ENCODE data around the gene EVC2.

EVC2 gene

GRCh38 chr4:5543681-5544080, 164.7 kb downstream of the EVC2 start:
- DNase-seq (ENCODE audit: low read depth) = no peak
- TF ChIP-seq CTCF (IDR thresholded peaks at IDR 0.05; ENCODE audit: insufficient read depth, low read depth, low read length, missing control alignments) = no peak
- no peak overlapping the region for H3K4me3 ChIP-seq (ENCODE audit: low read depth, low read length)

- no peak for DNase-seq (ENCODE audit: low read depth)
- H3K4me3 ChIP-seq (ENCODE audit: low read depth, low read length) = no peak overlapping the region
- TF ChIP-seq CTCF (IDR thresholded peaks at IDR 0.05; ENCODE audit: insufficient read depth, low read depth, low read length, missing control alignments) = no peak
These were observed 167.2 kb downstream of the EVC2 start for GRCh38 chr4:5541169-5541568.

DNA sequence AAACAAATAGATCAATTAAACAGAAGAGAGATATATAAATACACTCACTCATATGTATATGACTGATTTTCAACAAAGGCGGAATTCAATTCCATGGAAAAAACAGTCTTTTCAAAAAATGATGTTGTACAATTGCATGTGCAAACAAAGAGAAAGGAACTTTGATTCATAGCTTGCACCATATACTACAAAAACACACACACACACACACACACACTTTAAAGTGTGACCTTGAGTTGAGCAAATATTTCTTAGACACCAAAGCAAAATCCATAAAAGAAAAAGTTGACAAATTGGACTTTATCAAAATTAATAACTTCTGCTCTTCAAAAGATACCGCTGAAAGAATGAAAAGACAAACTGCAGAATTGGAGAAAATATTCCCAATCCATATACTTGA, 168.8 kb downstream of the EVC2 start:
- H3K4me3 ChIP-seq (ENCODE audit: low read depth, low read length) = no peak overlapping the region
- TF ChIP-seq CTCF (IDR thresholded peaks at IDR 0.05; ENCODE audit: insufficient read depth, low read depth, low read length, missing control alignments) = no peak

GRCh38 chr4:5532100-5532499, 176.3 kb downstream of the EVC2 start:
- H3K4me3 ChIP-seq (ENCODE audit: low read depth, low read length) = no peak overlapping the region
- DNase-seq (ENCODE audit: low read depth) = no peak
- no peak for TF ChIP-seq CTCF (IDR thresholded peaks at IDR 0.05; ENCODE audit: insufficient read depth, low read depth, low read length, missing control alignments)

More for the DNA sequence above, 168.8 kb downstream of the EVC2 start:
- DNase-seq (ENCODE audit: low read depth) = no peak

DNA sequence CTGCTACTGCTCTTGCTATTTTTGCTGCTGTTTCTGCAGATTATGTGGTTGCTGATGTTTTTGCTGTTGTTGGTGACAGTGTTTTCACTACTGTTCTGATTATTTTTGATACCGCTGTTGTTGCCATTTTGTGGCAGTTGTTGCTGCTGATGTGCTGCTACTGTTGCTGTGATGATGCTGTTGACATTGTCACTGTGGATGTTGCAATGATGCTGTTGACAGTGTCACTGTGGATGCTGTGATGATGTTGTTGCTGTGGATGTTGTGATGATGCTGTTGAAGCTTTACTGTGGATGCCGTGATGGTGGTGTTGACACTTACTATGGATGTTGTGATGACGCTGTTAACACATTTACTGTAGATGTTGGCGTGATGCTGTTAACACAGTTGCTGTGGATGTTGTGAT, 180.3 kb downstream of the EVC2 start:
- DNase-seq (ENCODE audit: low read depth) = no peak
- no peak for TF ChIP-seq CTCF (IDR thresholded peaks at IDR 0.05; ENCODE audit: insufficient read depth, low read depth, low read length, missing control alignments)

DNA sequence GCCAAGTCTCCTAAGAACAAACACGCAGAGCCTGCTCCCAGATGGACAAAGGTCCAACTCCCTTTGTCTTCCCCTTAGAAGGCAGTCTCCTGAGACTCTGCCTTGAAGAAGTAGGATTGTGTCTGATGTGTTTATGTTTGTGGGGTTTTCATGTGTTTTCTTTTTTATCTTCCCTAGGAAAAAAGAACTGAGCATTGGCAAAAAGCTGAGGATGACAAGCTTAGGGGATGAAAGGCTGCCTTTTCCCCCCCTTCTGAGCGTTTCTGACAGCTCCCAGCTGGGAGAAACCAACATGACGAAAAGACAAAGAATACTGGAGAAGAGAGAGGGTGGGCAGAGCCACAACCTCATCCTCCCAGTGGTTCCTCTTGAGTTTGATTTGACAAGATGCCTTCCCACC, 181.1 kb downstream of the EVC2 start:
- TF ChIP-seq CTCF (IDR thresholded peaks at IDR 0.05; ENCODE audit: insufficient read depth, low read depth, low read length, missing control alignments) = no peak
- no peak for DNase-seq (ENCODE audit: low read depth)
- H3K4me3 ChIP-seq (ENCODE audit: low read depth, low read length) = no peak overlapping the region

More for the DNA sequence above, 180.3 kb downstream of the EVC2 start:
- H3K4me3 ChIP-seq (ENCODE audit: low read depth, low read length) = no peak overlapping the region

DNA sequence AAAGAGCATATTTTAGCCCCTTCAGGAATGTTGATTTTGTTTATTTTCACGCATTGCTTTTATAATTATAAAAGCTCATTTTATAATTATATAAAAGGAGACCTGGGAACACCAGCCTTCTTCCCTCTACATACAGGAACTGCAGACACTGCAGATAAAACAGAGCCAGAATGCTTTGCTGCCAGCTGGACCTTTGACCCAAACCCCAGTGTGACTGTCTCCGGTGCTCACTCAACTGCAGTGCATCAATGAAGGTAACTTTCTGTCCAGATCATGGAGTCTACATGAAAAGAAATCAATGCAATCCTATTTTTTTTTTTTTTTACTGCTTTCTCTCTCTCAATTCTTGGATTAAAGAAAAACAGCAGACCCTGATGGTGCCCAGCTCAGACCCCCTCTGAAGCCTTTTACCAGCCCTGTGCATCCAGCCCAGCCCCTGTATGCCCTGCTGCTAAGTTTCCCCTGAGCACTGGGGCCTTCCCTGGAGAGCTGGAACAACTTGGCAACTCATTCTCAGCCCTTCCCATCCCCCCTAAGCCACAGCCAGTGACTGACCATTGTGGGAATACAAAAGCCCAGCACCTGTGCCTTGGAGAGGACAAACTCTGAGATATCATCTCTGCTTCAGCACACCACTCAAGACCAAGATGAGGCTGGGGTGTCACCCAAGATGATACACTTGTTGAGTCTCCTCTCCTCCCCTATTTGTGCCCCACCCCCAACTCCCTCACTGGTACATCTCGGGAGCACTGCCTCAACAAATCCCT, 182.1 kb downstream of the EVC2 start:
- no peak for DNase-seq (ENCODE audit: low read depth)
- no peak for TF ChIP-seq CTCF (IDR thresholded peaks at IDR 0.05; ENCODE audit: insufficient read depth, low read depth, low read length, missing control alignments)
- H3K4me3 ChIP-seq (ENCODE audit: low read depth, low read length) = no peak overlapping the region
